ENCODE results near the gene FMNL1. TPM values are rescaled to one million over a fixed set of nuclear protein-coding genes. Genes with fewer than 3 reads are reported as not detected.
"Not testable (repeated sequence)": the region's sequence is repeated elsewhere in the genome, so short reads cannot be mapped to it uniquely, and the experiment has no call there.

Gene FMNL1
- total RNA-seq (2014; rRNA removed; shearing (Covaris generic)) = 0.21 and 0.63 TPM in 2 replicates
- polyA plus RNA-seq (2015; cell fraction: cytosol; rRNA removed) = 1.0 and 1.6 TPM in 2 replicates
- polyA plus RNA-seq (2015; cell fraction: nucleus; rRNA removed) = 0.48 and 1.8 TPM in 2 replicates

- in situ Hi-C loops (cut with HindIII; ENCODE audit: low pct_unique_long_range_greater_than_20kb, low sequenced_read_pairs) = no loop called here
- DNase-seq (ENCODE audit: low read depth, low spot score) = no peak
These were observed at the start of gene FMNL1 for GRCh38 chr17:45221081-45222013. Gene FMNL1 (plus strand): TSS chr17:45221885. CDS start chr17:45222125, 240 bp downstream.

GRCh38 chr17:45172232-45172540 is 49.5 kb upstream of the FMNL1 start:
- DNase-seq (ENCODE audit: low read depth, low spot score) = no peak
- in situ Hi-C loops (cut with HindIII; ENCODE audit: low pct_unique_long_range_greater_than_20kb, low sequenced_read_pairs) = no loop called here

GRCh38 chr17:45172541-45173286 is 49.0 kb upstream of the FMNL1 start:
- DNase-seq (ENCODE audit: low read depth, low spot score) = peak; percentile 98
- in situ Hi-C loops (cut with HindIII; ENCODE audit: low pct_unique_long_range_greater_than_20kb, low sequenced_read_pairs) = no loop called here

- in situ Hi-C loops (cut with HindIII; ENCODE audit: low pct_unique_long_range_greater_than_20kb, low sequenced_read_pairs) = no loop called here
- DNase-seq (ENCODE audit: low read depth, low spot score) = no peak
These were observed 45.9 kb upstream of the FMNL1 start for GRCh38 chr17:45175759-45176115.

GRCh38 chr17:45177563-45177962 is 44.1 kb upstream of the FMNL1 start:
- no peak for DNase-seq (ENCODE audit: low read depth, low spot score)
- in situ Hi-C loops (cut with HindIII; ENCODE audit: low pct_unique_long_range_greater_than_20kb, low sequenced_read_pairs) = no loop called here

- in situ Hi-C loops (cut with HindIII; ENCODE audit: low pct_unique_long_range_greater_than_20kb, low sequenced_read_pairs) = no loop called here
These were observed 37.5 kb upstream of the FMNL1 start for GRCh38 chr17:45184144-45184543.

GRCh38 chr17:45186801-45187354 is 34.8 kb upstream of the FMNL1 start:
- no peak for DNase-seq (ENCODE audit: low read depth, low spot score)
- in situ Hi-C loops (cut with HindIII; ENCODE audit: low pct_unique_long_range_greater_than_20kb, low sequenced_read_pairs) = no loop called here

More at GRCh38 chr17:45184144-45184543, 37.5 kb upstream of the FMNL1 start:
- DNase-seq (ENCODE audit: low read depth, low spot score) = no peak

GRCh38 chr17:45189009-45189408 is 32.7 kb upstream of the FMNL1 start:
- in situ Hi-C loops (cut with HindIII; ENCODE audit: low pct_unique_long_range_greater_than_20kb, low sequenced_read_pairs) = no loop called here
- DNase-seq (ENCODE audit: low read depth, low spot score) = no peak

- in situ Hi-C loops (cut with HindIII; ENCODE audit: low pct_unique_long_range_greater_than_20kb, low sequenced_read_pairs) = no loop called here
These were observed 31.0 kb upstream of the FMNL1 start for GRCh38 chr17:45190503-45191255.

GRCh38 chr17:45195424-45195823 is 26.3 kb upstream of the FMNL1 start:
- in situ Hi-C loops (cut with HindIII; ENCODE audit: low pct_unique_long_range_greater_than_20kb, low sequenced_read_pairs) = no loop called here

More at GRCh38 chr17:45190503-45191255, 31.0 kb upstream of the FMNL1 start:
- no peak for DNase-seq (ENCODE audit: low read depth, low spot score)

GRCh38 chr17:45197108-45197507 is 24.6 kb upstream of the FMNL1 start:
- in situ Hi-C loops (cut with HindIII; ENCODE audit: low pct_unique_long_range_greater_than_20kb, low sequenced_read_pairs) = no loop called here
- DNase-seq (ENCODE audit: low read depth, low spot score) = no peak

More at GRCh38 chr17:45195424-45195823, 26.3 kb upstream of the FMNL1 start:
- no peak for DNase-seq (ENCODE audit: low read depth, low spot score)

GRCh38 chr17:45197555-45198334 is 23.9 kb upstream of the FMNL1 start:
- in situ Hi-C loops (cut with HindIII; ENCODE audit: low pct_unique_long_range_greater_than_20kb, low sequenced_read_pairs) = no loop called here
- peak; percentile 92 for DNase-seq (ENCODE audit: low read depth, low spot score)

- DNase-seq (ENCODE audit: low read depth, low spot score) = peak; percentile 32
- in situ Hi-C loops (cut with HindIII; ENCODE audit: low pct_unique_long_range_greater_than_20kb, low sequenced_read_pairs) = no loop called here
These were observed 21.0 kb upstream of the FMNL1 start for GRCh38 chr17:45200701-45201100.

- in situ Hi-C loops (cut with HindIII; ENCODE audit: low pct_unique_long_range_greater_than_20kb, low sequenced_read_pairs) = no loop called here
- no peak for DNase-seq (ENCODE audit: low read depth, low spot score)
These were observed 20.2 kb upstream of the FMNL1 start for GRCh38 chr17:45201457-45201856.

- peak; percentile 30 for DNase-seq (ENCODE audit: low read depth, low spot score)
- in situ Hi-C loops (cut with HindIII; ENCODE audit: low pct_unique_long_range_greater_than_20kb, low sequenced_read_pairs) = not testable (repeated sequence)
These were observed 19.8 kb upstream of the FMNL1 start for GRCh38 chr17:45201880-45202279.

GRCh38 chr17:45218895-45219661 is 2.6 kb upstream of the FMNL1 start:
- in situ Hi-C loops (cut with HindIII; ENCODE audit: low pct_unique_long_range_greater_than_20kb, low sequenced_read_pairs) = no loop called here
- DNase-seq (ENCODE audit: low read depth, low spot score) = peak; percentile 85

Data from SK-MEL-5 (cell line).